ENCODE measurements around the gene LCN10. TPM values are rescaled to one million over a fixed set of nuclear protein-coding genes. Genes with fewer than 3 reads are reported as not detected.

LCN10 gene
- total and polyA plus RNA-seq, 2 of the 13 experiments (the other 11 are each of a cell fraction or from before 2014, with no cell fraction given): 0.53 to 0.61 TPM

DNA sequence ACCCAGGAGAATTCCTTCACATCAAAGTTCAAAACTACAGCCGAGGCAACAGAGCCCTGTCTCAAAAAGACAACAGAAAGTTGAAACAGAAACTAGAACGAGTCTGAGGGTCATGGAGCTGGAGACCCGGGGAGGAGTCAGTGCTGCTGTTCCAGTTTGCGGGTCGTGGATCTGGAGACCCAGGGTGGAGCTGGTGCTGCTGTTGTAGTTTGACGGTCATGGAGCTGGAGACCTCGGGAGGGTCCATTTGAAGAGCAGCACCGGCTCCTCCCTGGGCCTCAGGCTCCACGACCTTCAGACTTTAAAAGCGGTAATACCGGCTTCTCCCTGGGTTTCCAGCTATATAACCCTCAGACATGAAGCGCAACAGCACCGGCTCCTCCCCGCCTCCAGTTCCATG, 34.6 kb upstream of the LCN10 start (continued):
- TF ChIP-seq KLF12 (CRISPR knock-in tag; IDR thresholded peaks at IDR 0.05; ENCODE audit: borderline replicate concordance): no peak
- TF ChIP-seq PRMT3 (CRISPR knock-in tag; IDR thresholded peaks at IDR 0.05; ENCODE audit: borderline replicate concordance, low read depth): no peak
- no peak for TF ChIP-seq ZNF879 (CRISPR knock-in tag; IDR thresholded peaks at IDR 0.05)
- TF ChIP-seq ZNF580 (CRISPR knock-in tag; IDR thresholded peaks at IDR 0.05; ENCODE audit: borderline replicate concordance, low read depth): no peak
- TF ChIP-seq NFATC3 (CRISPR knock-in tag; IDR thresholded peaks at IDR 0.05): no peak
- no peak for TF ChIP-seq ZNF749 (CRISPR knock-in tag; IDR thresholded peaks at IDR 0.05; ENCODE audit: borderline replicate concordance)
- no peak for TF ChIP-seq ZNF678 (CRISPR knock-in tag; IDR thresholded peaks at IDR 0.05)
- no peak for TF ChIP-seq TFAP4 (IDR thresholded peaks at IDR 0.05; ENCODE audit: borderline replicate concordance, low read depth)

DNA sequence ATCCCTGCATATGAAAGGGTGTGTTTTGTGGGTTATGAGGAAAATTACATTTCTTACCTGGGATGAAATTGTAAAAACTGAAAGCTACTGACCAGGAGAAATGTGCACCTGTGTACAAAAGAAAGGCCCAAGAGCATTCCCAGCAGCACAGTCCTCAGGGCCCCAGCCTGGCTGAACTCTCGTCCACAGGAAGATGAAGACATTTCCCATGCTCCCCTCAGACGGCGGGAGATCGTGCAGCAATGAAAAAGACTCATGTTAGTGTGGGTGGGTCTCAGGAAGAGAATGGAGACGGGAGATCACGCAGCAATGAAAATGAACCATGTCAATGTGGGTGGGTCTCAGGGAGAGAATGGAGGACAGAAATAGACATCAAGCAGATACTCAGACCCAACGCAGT, 34.2 kb upstream of the LCN10 start:
- no TSS peak for BruUV-seq (replicated peaks)
- no peak for FAIRE-seq
- ChIA-PET POLR2A (interaction anchor here (1.1 to 1.4 kb wide), 3 partner anchors 12 to 19 kb away, joined by 3 to 5 read pairs (median 4); partner anchors contain the start of genes LCN8 and TMEM141), CTCF (ENCODE audit: low intra/inter-chr PET ratio, low total read pairs) (no interaction called here)
- H2AFZ ChIP-seq (ENCODE audit: low read length): peak overlapping the region; percentile 91
- H3K4me1 ChIP-seq (ENCODE audit: insufficient read depth, low read length): peaks cover 52% of the 10 kb centered on the region
- in situ Hi-C loops (cut with HindIII; ENCODE audit: extremely low pct_ligation_motif_present, low pct_unique_long_range_greater_than_20kb): loop anchor here (10.0 kb wide), 1 partner anchor 268 kb away; the partner anchor contains the start of gene NPDC1
- intact Hi-C loops (cut with micrococcal nuclease; ENCODE audit: unreplicated experiment): no loop called here
- no peaks in the 10 kb centered on the region for H3K27me3 ChIP-seq (ENCODE audit: control insufficient read depth in 1 of 2, insufficient read depth in 2 of 2, low read length in 2 of 2)
- H3K4me3 ChIP-seq (replicated peaks in 1 of 3; ENCODE audit: insufficient read depth in 1 of 3, low read depth in 2 of 3, low read length in 3 of 3): peak overlapping the region; percentile 1 to 53 (median 50); a peak in 4 of 6 replicates
- 0 out of 2 replicates have a peak, but pooled peaks have one; percentile 42 for TF ChIP-seq NFKB2 (CRISPR knock-in tag; IDR thresholded peaks at IDR 0.05; ENCODE audit: borderline replicate concordance)
- TF ChIP-seq ARNT (IDR thresholded peaks at IDR 0.05): no peak
- TF ChIP-seq, protein P1, sequence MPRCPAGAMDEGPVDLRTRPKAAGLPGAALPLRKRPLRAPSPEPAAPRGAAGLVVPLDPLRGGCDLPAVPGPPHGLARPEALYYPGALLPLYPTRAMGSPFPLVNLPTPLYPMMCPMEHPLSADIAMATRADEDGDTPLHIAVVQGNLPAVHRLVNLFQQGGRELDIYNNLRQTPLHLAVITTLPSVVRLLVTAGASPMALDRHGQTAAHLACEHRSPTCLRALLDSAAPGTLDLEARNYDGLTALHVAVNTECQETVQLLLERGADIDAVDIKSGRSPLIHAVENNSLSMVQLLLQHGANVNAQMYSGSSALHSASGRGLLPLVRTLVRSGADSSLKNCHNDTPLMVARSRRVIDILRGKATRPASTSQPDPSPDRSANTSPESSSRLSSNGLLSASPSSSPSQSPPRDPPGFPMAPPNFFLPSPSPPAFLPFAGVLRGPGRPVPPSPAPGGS (CRISPR knock-in tag; IDR thresholded peaks at IDR 0.05): 0 out of 2 replicates have a peak, but pooled peaks have one; percentile 65
- 0 out of 2 replicates have a peak, but pooled peaks have one; percentile 35 for TF ChIP-seq ZMAT3 (CRISPR knock-in tag; conservative IDR thresholded peaks at IDR 0.05)
- TF ChIP-seq SALL1 (CRISPR knock-in tag; IDR thresholded peaks at IDR 0.05): peak; percentile 27; the same call in 1 of the 2 replicates
- TF ChIP-seq NBN (conservative IDR thresholded peaks at IDR 0.05): no peak
- TF ChIP-seq ZFX (CRISPR knock-in tag; IDR thresholded peaks at IDR 0.05; ENCODE audit: low read depth): peak; percentile 50; the same call in 1 of the 2 replicates
- TF ChIP-seq ZNF543 (CRISPR knock-in tag; IDR thresholded peaks at IDR 0.05): peak; percentile 53; the same call in 1 of the 2 replicates
- TF ChIP-seq ZNF143 (CRISPR knock-in tag; IDR thresholded peaks at IDR 0.05): peak; percentile 52; the same call in 1 of the 2 replicates
- no peak for TF ChIP-seq ZNF770 (CRISPR knock-in tag; IDR thresholded peaks at IDR 0.05)
- H3K27ac ChIP-seq (ENCODE audit: extremely low read length, insufficient read depth, low read length): peak overlapping the region; percentile 54
- ATAC-seq: peak; percentile 21; the same call in 2 of the 3 replicates
- H3K9ac ChIP-seq (ENCODE audit: insufficient read depth, low read depth, low read length): peak overlapping the region; percentile 54
- no peaks in the 10 kb centered on the region for H3K36me3 ChIP-seq (replicated peaks in 1 of 2; ENCODE audit: control insufficient read depth in 1 of 2, insufficient read depth in 2 of 2, low read length in 2 of 2)
- WGBS (ENCODE audit: low lambda C conversion rate): 23% methylated on average over 7 of the region's 7 CpGs
- peaks cover 6% of the 10 kb centered on the region; the same call in 1 of the 2 replicates for H3K9me3 ChIP-seq (ENCODE audit: low read length)
- no peak for DNase-seq (ENCODE audit: low spot score)
- H3K79me2 ChIP-seq (ENCODE audit: insufficient read depth, low read length): no peaks in the 10 kb centered on the region
- H3K4me2 ChIP-seq (ENCODE audit: low read depth, low read length): peak overlapping the region; percentile 80
- no peaks in the 10 kb centered on the region for H4K20me1 ChIP-seq (ENCODE audit: insufficient read depth, low read length)
